Vagina (tissue), 2 donors: ENCODE data around the gene ZCCHC2. TPM values are rescaled to one million over a fixed set of nuclear protein-coding genes. Genes with fewer than 3 reads are reported as not detected.

Experiments used
- DNase-seq, 2 donors: peaks; one replicate each; pipeline ENCODE4 v3.0.0-alpha.2; 2017; ENCODE audit errors: extremely low spot score in 2 of 2
- H3K27ac ChIP-seq: fragments of 200-600 bp; sonication (generic); one replicate; pipeline ENCODE4 v1.5.1; 2019
- H3K27me3 ChIP-seq: fragments of 200-600 bp; sonication (generic); one replicate; pipeline ENCODE4 v1.5.1; 2019
- H3K36me3 ChIP-seq, 2 donors: fragments of 200-600 bp; sonication (generic); one replicate each; pipeline ENCODE4 v1.5.1; 2017 to 2019
- H3K4me1 ChIP-seq: fragments of 200-600 bp; sonication (generic); one replicate; pipeline ENCODE4 v1.5.1; 2019
- H3K4me3 ChIP-seq, 2 donors: fragments of 200-600 bp; sonication (generic); 1 replicate in 1 of 2; 2 replicates in 1 of 2; pipeline ENCODE4 v1.5.1; 2016 to 2019
- H3K9me3 ChIP-seq: fragments of 200-600 bp; sonication (generic); one replicate; pipeline ENCODE4 v1.5.1; 2019
- POLR2A ChIP-seq, 2 donors: fragments of 450-650 bp; IDR thresholded peaks; one replicate each; pipeline ENCODE4 v1.6.1; 2017; ENCODE audit warnings: antibody characterized with exemption in 2 of 2, mild to moderate bottlenecking in 2 of 2, moderate library complexity in 2 of 2
- POLR2AphosphoS5 ChIP-seq, 2 donors: sonication (generic); formaldehyde crosslinking; IDR thresholded peaks; one replicate each; pipeline ENCODE4 v1.9.0; 2017; ENCODE audit warnings: antibody characterized with exemption in 2 of 2, mild to moderate bottlenecking in 2 of 2, low read depth in 1 of 2; ENCODE audit not compliant: insufficient read depth in 1 of 2
- intact Hi-C: fragments of 100-400 bp; cut with DNase I; formaldehyde crosslinking; loops from one replicate; pipeline ENCODE4 v1.15.1; 2023
- total RNA-seq: library from RNA; depleted of rRNA; stranded (reverse); fragments of >200 nt; gene quantifications from one replicate; pipeline ENCODE4 v1.2.3, GENCODE V29; 2016
- TF ChIP-seq, protein P1 (sequence below), 3 experiments: fragments of 450-650 bp in 2 of 3; fragments of 200-600 bp in 1 of 3; sonication (generic) in 1 of 3; IDR thresholded peaks; one replicate each; pipeline ENCODE4 v1.5.1; 2017 to 2019; ENCODE audit warnings: antibody characterized with exemption in 3 of 3, mild to moderate bottlenecking in 2 of 3, moderate library complexity in 2 of 3

The ZCCHC2 gene
- total RNA-seq, 1 donor from 2014 or later = 30.4 TPM

DNA sequence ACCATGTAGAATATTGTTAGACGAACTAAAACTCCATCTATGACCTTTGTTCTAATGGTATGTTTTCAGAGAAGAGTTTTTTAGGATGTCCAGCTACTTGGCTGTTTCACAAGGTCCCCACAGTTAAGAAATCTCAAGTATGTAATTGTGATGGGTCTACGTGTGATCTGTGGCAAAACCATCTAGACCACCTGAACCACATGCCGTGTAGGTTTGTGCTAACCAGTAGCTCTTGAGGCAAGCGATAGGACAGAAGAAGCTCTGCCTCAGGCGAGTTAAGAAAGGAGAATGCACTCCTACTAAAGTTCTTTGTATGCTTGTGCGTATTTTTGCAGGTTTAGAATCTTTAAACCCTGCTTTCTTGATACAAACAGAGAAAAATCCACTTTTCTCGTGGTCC lies 13.2 kb downstream of the ZCCHC2 start:
- Histone ChIP-seq H3K9me3 (no peaks in the 10 kb centered on the region), H3K36me3 (no peaks in the 10 kb centered on the region), H3K27me3 (no peaks in the 10 kb centered on the region), H3K4me1 (peaks cover 20% of the 10 kb centered on the region), H3K4me3 (no peak overlapping the region), H3K27ac (no peak overlapping the region)
- no peak for DNase-seq
- intact Hi-C loops = no loop called here
- TF ChIP-seq POLR2A (IDR thresholded peaks at IDR 0.05) (no peak), POLR2AphosphoS5 (IDR thresholded peaks at IDR 0.05; ENCODE audit: insufficient read depth in 1 of 2, low read depth in 1 of 2) (no peak)

DNA sequence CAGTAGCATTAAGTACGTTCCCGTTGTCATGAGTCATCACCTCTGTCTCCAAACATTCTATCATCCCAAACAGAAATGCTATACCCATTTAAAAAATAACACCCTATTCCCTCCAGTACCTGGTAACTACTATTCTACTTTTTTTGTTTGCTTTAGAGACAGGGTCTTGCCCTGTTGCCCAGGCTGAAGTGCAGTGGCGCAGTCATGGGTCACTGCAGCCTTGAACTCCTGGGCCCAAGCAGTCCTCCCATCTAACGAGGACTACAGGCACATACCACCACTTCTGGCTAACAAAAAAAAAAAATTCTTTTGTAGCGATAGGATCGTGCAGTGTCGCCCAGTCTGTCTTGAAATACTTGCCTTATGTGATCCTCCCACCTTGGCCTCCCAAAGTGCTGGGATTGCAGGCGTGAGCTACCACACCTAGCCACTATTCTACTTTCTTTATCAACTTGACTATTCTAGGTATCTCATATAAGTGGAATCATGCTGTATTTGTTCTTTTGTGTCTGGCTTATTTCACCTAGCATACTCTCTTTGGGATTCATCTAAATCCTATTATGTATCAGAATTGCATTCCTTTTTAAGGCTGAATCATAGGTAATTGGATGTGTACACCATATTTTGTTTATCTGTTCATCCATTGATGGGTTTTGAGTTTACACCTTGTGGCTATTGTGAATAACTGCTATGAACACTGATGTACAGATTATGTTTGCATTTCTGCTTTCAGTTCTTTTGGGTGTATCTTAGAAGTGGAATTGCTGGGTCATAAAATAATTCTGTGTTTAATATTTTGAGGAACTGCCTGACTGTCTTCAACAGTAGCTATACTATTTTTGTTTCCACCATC lies 14.4 kb downstream of the ZCCHC2 start:
- no peaks in the 10 kb centered on the region for H3K36me3 ChIP-seq
- H3K27me3 ChIP-seq = no peaks in the 10 kb centered on the region
- DNase-seq = no peak
- TF ChIP-seq POLR2A (IDR thresholded peaks at IDR 0.05) (no peak), POLR2AphosphoS5 (IDR thresholded peaks at IDR 0.05; ENCODE audit: insufficient read depth in 1 of 2, low read depth in 1 of 2) (no peak)
- TF ChIP-seq, protein P1, sequence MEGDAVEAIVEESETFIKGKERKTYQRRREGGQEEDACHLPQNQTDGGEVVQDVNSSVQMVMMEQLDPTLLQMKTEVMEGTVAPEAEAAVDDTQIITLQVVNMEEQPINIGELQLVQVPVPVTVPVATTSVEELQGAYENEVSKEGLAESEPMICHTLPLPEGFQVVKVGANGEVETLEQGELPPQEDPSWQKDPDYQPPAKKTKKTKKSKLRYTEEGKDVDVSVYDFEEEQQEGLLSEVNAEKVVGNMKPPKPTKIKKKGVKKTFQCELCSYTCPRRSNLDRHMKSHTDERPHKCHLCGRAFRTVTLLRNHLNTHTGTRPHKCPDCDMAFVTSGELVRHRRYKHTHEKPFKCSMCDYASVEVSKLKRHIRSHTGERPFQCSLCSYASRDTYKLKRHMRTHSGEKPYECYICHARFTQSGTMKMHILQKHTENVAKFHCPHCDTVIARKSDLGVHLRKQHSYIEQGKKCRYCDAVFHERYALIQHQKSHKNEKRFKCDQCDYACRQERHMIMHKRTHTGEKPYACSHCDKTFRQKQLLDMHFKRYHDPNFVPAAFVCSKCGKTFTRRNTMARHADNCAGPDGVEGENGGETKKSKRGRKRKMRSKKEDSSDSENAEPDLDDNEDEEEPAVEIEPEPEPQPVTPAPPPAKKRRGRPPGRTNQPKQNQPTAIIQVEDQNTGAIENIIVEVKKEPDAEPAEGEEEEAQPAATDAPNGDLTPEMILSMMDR (IDR thresholded peaks at IDR 0.05) = no peak
- intact Hi-C loops = no loop called here
- H3K9me3 ChIP-seq = no peaks in the 10 kb centered on the region
- no peak overlapping the region for H3K4me3 ChIP-seq
- peaks cover 12% of the 10 kb centered on the region for H3K4me1 ChIP-seq
- H3K27ac ChIP-seq = no peak overlapping the region

- no peaks in the 10 kb centered on the region for H3K9me3 ChIP-seq
- peaks cover 0 to 2% of the 10 kb centered on the region in 2 donors for H3K36me3 ChIP-seq
- no peak overlapping the region for H3K4me3 ChIP-seq
- H3K27me3 ChIP-seq = no peaks in the 10 kb centered on the region
- DNase-seq = no peak
- intact Hi-C loops = no loop called here
- peaks cover 12% of the 10 kb centered on the region for H3K4me1 ChIP-seq
- no peak overlapping the region for H3K27ac ChIP-seq
- TF ChIP-seq POLR2A (IDR thresholded peaks at IDR 0.05) = no peak
- no peak for TF ChIP-seq POLR2AphosphoS5 (IDR thresholded peaks at IDR 0.05; ENCODE audit: insufficient read depth in 1 of 2, low read depth in 1 of 2)
- TF ChIP-seq, protein P1 (IDR thresholded peaks at IDR 0.05) = no peak
Measured at GRCh38 chr18:62537946-62538345, 15.1 kb downstream of the ZCCHC2 start.

GRCh38 chr18:62538881-62539280 lies 16.1 kb downstream of the ZCCHC2 start:
- H3K36me3 ChIP-seq = peaks cover 0 to 9% of the 10 kb centered on the region in 2 donors
- TF ChIP-seq POLR2AphosphoS5 (IDR thresholded peaks at IDR 0.05; ENCODE audit: insufficient read depth in 1 of 2, low read depth in 1 of 2) (no peak), POLR2A (IDR thresholded peaks at IDR 0.05) (no peak)
- TF ChIP-seq, protein P1 (IDR thresholded peaks at IDR 0.05) = no peak
- peaks cover 12% of the 10 kb centered on the region for H3K4me1 ChIP-seq
- H3K27ac ChIP-seq = no peak overlapping the region
- H3K4me3 ChIP-seq = no peak overlapping the region
- intact Hi-C loops = no loop called here
- no peak for DNase-seq
- H3K27me3 ChIP-seq = no peaks in the 10 kb centered on the region
- no peaks in the 10 kb centered on the region for H3K9me3 ChIP-seq

DNA sequence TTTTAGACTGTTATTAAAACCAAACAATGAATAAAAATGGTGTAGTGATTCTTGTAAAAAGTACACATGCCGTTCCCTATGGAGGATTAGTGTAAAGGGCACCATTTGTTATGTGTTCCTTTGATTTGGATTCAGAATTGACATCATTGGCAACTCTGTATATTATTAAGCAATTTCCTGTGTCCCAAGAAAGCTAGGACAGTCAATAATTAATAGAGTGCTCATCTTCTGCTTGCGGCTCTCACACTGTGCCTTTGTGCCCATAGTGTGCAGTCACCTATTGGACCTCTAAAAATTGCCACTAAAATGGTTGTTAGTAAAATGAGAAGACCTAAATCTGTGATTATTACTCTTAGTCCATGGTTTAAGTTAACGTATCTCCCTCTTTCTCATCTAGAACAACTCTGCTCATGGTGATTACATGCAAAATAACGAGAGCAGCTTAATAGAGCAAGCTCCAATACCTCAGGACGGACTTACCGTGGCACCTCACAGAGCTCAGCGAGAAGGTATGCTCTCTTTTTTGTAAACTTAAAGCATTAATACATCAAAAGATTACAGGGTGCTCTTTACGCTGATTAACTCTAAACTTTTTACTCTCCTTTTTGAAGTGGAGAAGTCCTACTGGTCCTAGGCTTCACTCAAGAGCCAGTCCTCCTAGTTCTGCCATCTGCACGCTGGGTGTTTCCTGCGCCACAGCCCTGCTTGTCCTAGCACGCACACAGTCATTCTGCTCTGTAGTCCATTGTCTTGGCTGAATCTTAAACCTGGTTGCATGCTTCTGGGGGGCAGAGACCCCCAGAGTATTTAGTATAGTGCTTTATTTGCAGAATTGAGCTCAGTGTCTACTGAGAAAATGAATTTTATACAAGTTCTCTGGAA lies 16.7 kb downstream of the ZCCHC2 start:
- H3K9me3 ChIP-seq = no peaks in the 10 kb centered on the region
- TF ChIP-seq POLR2AphosphoS5 (IDR thresholded peaks at IDR 0.05; ENCODE audit: insufficient read depth in 1 of 2, low read depth in 1 of 2) (no peak), POLR2A (IDR thresholded peaks at IDR 0.05) (no peak)
- TF ChIP-seq, protein P1 (IDR thresholded peaks at IDR 0.05) = no peak
- no peak overlapping the region for H3K4me3 ChIP-seq
- intact Hi-C loops = no loop called here
- peaks cover 0 to 15% of the 10 kb centered on the region in 2 donors for H3K36me3 ChIP-seq
- DNase-seq = no peak
- H3K4me1 ChIP-seq = peaks cover 12% of the 10 kb centered on the region
- H3K27ac ChIP-seq = no peak overlapping the region
- no peaks in the 10 kb centered on the region for H3K27me3 ChIP-seq
